GM12892 (cell line): ENCODE data around the gene SCIN.

Experiments used
- POLR2A ChIP-seq: IDR thresholded peaks from 2 replicates; pipeline ENCODE4 v1.6.1; 2011; ENCODE audit warnings: low read depth, low read length, control low read depth
- POLR2AphosphoS5 ChIP-seq: IDR thresholded peaks from 2 replicates; pipeline ENCODE4 v1.6.1; 2011; ENCODE audit warnings: low read depth, low read length, control low read depth

- TF ChIP-seq POLR2A = no peak
- no peak for TF ChIP-seq POLR2AphosphoS5
Observed at GRCh38 chr7:12543586-12543985, 26.9 kb upstream of the SCIN start.
